GM18907 (cell line): ENCODE measurements around the gene TFEC.
A peak's percentile ranks its signal among the peaks of the same experiment; 100 is the strongest.

Experiments
- ATAC-seq: cut with Tn5 transposase; IDR thresholded peaks from one replicate; pipeline ENCODE4 v1.9.1; 2021; ENCODE audit warnings: mild to moderate bottlenecking, moderate library complexity; ENCODE audit not compliant: unreplicated experiment

Gene TFEC

GRCh38 chr7:115995701-115996100 is 34.9 kb downstream of the TFEC start:
- ATAC-seq, result no peak

GRCh38 chr7:115988401-115988800 is 42.2 kb downstream of the TFEC start:
- no peak for ATAC-seq

GRCh38 chr7:115987486-115987885 is 43.1 kb downstream of the TFEC start:
- ATAC-seq, result no peak

- ATAC-seq, result no peak
These were observed 46.5 kb downstream of the TFEC start for GRCh38 chr7:115984105-115984504.

GRCh38 chr7:115980159-115980558 is 50.4 kb downstream of the TFEC start:
- ATAC-seq, result no peak

- ATAC-seq, result no peak
These were observed 53.9 kb downstream of the TFEC start for GRCh38 chr7:115976651-115977050.

- ATAC-seq, result no peak
These were observed 54.8 kb downstream of the TFEC start for GRCh38 chr7:115975766-115976165.

GRCh38 chr7:115973406-115973805 is 57.2 kb downstream of the TFEC start:
- ATAC-seq, result no peak

GRCh38 chr7:115971506-115971905 is 59.1 kb downstream of the TFEC start:
- ATAC-seq, result no peak

GRCh38 chr7:115968596-115968995 is 62.0 kb downstream of the TFEC start:
- peak; percentile 45 for ATAC-seq

GRCh38 chr7:115968171-115968570 is 62.4 kb downstream of the TFEC start:
- no peak for ATAC-seq

- no peak for ATAC-seq
These were observed 64.6 kb downstream of the TFEC start for GRCh38 chr7:115965796-115966475.

GRCh38 chr7:115965236-115965635 is 65.3 kb downstream of the TFEC start:
- ATAC-seq, result no peak

GRCh38 chr7:115964799-115965198 is 65.8 kb downstream of the TFEC start:
- no peak for ATAC-seq

- ATAC-seq, result no peak
These were observed 68.2 kb downstream of the TFEC start for GRCh38 chr7:115962340-115962739.

- ATAC-seq, result no peak
These were observed 76.8 kb downstream of the TFEC start for GRCh38 chr7:115953592-115954255.

GRCh38 chr7:115952832-115953231 is 77.7 kb downstream of the TFEC start:
- no peak for ATAC-seq

- ATAC-seq, result no peak
These were observed 79.0 kb downstream of the TFEC start for GRCh38 chr7:115951547-115951946.

- ATAC-seq, result no peak
These were observed 88.8 kb downstream of the TFEC start for GRCh38 chr7:115941703-115942268.

GRCh38 chr7:115940460-115941060 is 90.0 kb downstream of the TFEC start:
- no peak for ATAC-seq

- no peak for ATAC-seq
These were observed 92.6 kb downstream of the TFEC start for GRCh38 chr7:115937960-115938359.

GRCh38 chr7:115933471-115933870 is 97.1 kb downstream of the TFEC start:
- no peak for ATAC-seq
